ENCODE data around the gene GLT8D2.

DNA sequence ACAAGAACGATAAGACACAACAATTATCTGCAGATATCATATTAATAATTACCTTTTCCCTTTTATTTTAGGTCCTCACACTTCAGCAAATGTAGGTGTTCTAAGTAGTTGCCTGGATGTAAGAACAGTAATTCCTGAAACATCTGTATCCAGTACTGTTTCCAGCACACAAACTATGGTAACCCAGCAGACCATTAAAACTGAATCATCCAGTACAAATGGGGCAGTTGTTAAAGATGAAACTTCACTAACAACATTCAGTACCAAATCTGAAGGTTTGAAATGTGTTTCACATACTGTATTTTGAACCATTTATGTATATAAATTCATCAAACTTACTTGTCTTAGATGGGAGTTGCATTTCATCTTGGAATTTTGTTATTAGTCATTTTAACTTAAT, 45.3 kb upstream of the GLT8D2 start:
- TF ChIP-seq, protein P1, sequence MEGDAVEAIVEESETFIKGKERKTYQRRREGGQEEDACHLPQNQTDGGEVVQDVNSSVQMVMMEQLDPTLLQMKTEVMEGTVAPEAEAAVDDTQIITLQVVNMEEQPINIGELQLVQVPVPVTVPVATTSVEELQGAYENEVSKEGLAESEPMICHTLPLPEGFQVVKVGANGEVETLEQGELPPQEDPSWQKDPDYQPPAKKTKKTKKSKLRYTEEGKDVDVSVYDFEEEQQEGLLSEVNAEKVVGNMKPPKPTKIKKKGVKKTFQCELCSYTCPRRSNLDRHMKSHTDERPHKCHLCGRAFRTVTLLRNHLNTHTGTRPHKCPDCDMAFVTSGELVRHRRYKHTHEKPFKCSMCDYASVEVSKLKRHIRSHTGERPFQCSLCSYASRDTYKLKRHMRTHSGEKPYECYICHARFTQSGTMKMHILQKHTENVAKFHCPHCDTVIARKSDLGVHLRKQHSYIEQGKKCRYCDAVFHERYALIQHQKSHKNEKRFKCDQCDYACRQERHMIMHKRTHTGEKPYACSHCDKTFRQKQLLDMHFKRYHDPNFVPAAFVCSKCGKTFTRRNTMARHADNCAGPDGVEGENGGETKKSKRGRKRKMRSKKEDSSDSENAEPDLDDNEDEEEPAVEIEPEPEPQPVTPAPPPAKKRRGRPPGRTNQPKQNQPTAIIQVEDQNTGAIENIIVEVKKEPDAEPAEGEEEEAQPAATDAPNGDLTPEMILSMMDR (IDR thresholded peaks at IDR 0.05; ENCODE audit: poor library complexity), result no peak
- TF ChIP-seq EZH2phosphoT487 (IDR thresholded peaks at IDR 0.05; ENCODE audit: low read depth, severe bottlenecking, unreplicated experiment) (no peak), EZH2 (IDR thresholded peaks at IDR 0.05; ENCODE audit: borderline replicate concordance) (no peak)
